Endothelial cell of umbilical vein (primary cell): ENCODE measurements around the gene SLC5A5. TPM values are rescaled to one million over a fixed set of nuclear protein-coding genes. Genes with fewer than 3 reads are reported as not detected.

Experiments
- BruUV-seq: library from RNA; stranded (reverse); fragments of 400-500 nt; replicated peaks from 2 replicates; lab custom pipeline; 2021; lab: Mats Ljungman, UMichigan
- CTCF ChIA-PET: fragments of 300-600, 350-600 bp; sonication (Branson Sonifier 250); formaldehyde crosslinking; loops from one replicate; lab custom pipeline; 2021; ENCODE audit warnings: antibody characterized with exemption, inconsistent platforms; lab: Charles Lee
- POLR2A ChIA-PET: fragments of 300-600, 350-600 bp; sonication (Branson Sonifier 250); formaldehyde crosslinking; loops from one replicate; lab custom pipeline; 2021; ENCODE audit warnings: antibody characterized with exemption, inconsistent platforms; lab: Charles Lee
- DNase-seq: peaks from one replicate; pipeline ENCODE4 v3.0.0-alpha.2; 2011; ENCODE audit warnings: low read depth, low spot score
- FAIRE-seq: peaks from 2 replicates; lab custom pipeline; 2011; peaks lifted over from hg19 to GRCh38; lab: Jason Lieb, UNC
- H2AFZ ChIP-seq: 2 replicates; pipeline ENCODE4 v1.6.0; 2012; ENCODE audit warnings: low read depth, low read length, control low read depth, inconsistent platforms
- H3K27ac ChIP-seq: 2 replicates; pipeline ENCODE4 v1.5.1; 2011; ENCODE audit warnings: low read depth, mild to moderate bottlenecking, control low read depth, low read length, moderate library complexity; ENCODE audit not compliant: insufficient read depth
- H3K27me3 ChIP-seq, 2 experiments: 2 replicates each; pipeline versions ENCODE4 v1.6.0 to v1.6.1; 2011; ENCODE audit warnings: low read length in 2 of 2, mixed read lengths in 1 of 2; ENCODE audit not compliant: control insufficient read depth in 2 of 2, insufficient read depth in 2 of 2
- H3K36me3 ChIP-seq, 2 experiments: 2 replicates in 1 of 2; 3 replicates in 1 of 2; pipeline ENCODE4 v1.5.1; 2011; ENCODE audit warnings: low read length in 2 of 2, mild to moderate bottlenecking in 1 of 2, moderate library complexity in 1 of 2; ENCODE audit not compliant: control insufficient read depth in 2 of 2, insufficient read depth in 2 of 2; ENCODE audit errors: extremely low read depth in 1 of 2
- H3K4me1 ChIP-seq: 3 replicates; pipeline ENCODE4 v1.5.1; 2011; ENCODE audit warnings: mild to moderate bottlenecking, low read length; ENCODE audit not compliant: control insufficient read depth, insufficient read depth; ENCODE audit errors: extremely low read depth
- H3K4me2 ChIP-seq: 2 replicates; pipeline ENCODE4 v1.6.1; 2011; ENCODE audit warnings: low read length, control low read depth, mixed read lengths; ENCODE audit not compliant: insufficient read depth
- H3K4me3 ChIP-seq, 3 experiments: fragments of 200-600 bp in 1 of 3; sonication (generic), shearing (Covaris generic) in 1 of 3; replicated peaks in 1 of 3; 2 replicates each; pipeline ENCODE4 v1.5.1; 2011 to 2016; ENCODE audit warnings: control low read depth in 3 of 3, low read length in 3 of 3, mild to moderate bottlenecking in 2 of 3, inconsistent platforms in 1 of 3, low read depth in 1 of 3, moderate library complexity in 1 of 3; ENCODE audit not compliant: insufficient read depth in 1 of 3
- H3K79me2 ChIP-seq: 2 replicates; pipeline ENCODE4 v1.6.0; 2012; ENCODE audit warnings: low read length, inconsistent platforms; ENCODE audit not compliant: control insufficient read depth, insufficient read depth
- H3K9ac ChIP-seq: replicated peaks from 2 replicates; pipeline ENCODE3; 2011; ENCODE audit warnings: low read length, control low read depth; ENCODE audit not compliant: insufficient read depth; ENCODE audit errors: extremely low read depth
- H3K9me1 ChIP-seq: replicated peaks from 3 replicates; pipeline ENCODE4 v1.6.0; 2011; ENCODE audit warnings: mild to moderate bottlenecking, low read length; ENCODE audit not compliant: control insufficient read depth, insufficient read depth; ENCODE audit errors: extremely low read depth
- H3K9me3 ChIP-seq: replicated peaks from 2 replicates; pipeline ENCODE4 v1.5.1; 2012; ENCODE audit warnings: low read length, inconsistent platforms; ENCODE audit not compliant: control insufficient read depth, insufficient read depth
- H4K20me1 ChIP-seq: replicated peaks from 2 replicates; pipeline ENCODE3; 2011; ENCODE audit warnings: mild to moderate bottlenecking, low read length; ENCODE audit not compliant: control insufficient read depth, insufficient read depth; ENCODE audit errors: extremely low read depth
- EZH2 ChIP-seq: IDR thresholded peaks from 2 replicates; pipeline ENCODE4 v1.6.1; 2012; ENCODE audit warnings: borderline replicate concordance, low read depth, mild to moderate bottlenecking, moderate library complexity, low read length, inconsistent platforms; ENCODE audit not compliant: severe bottlenecking
- FOS ChIP-seq: IDR thresholded peaks from 2 replicates; pipeline ENCODE4 v1.6.1; 2011; ENCODE audit warnings: mild to moderate bottlenecking, low read length, moderate library complexity, borderline replicate concordance; ENCODE audit not compliant: insufficient read depth
- GATA2 ChIP-seq: IDR thresholded peaks from 2 replicates; pipeline ENCODE4 v1.7.0; 2011; ENCODE audit warnings: low read depth, mild to moderate bottlenecking, moderate library complexity, mixed read lengths, low read length; ENCODE audit not compliant: insufficient read length, insufficient read depth
- JUN ChIP-seq: IDR thresholded peaks from 2 replicates; pipeline ENCODE4 v1.6.1; 2011; ENCODE audit warnings: borderline replicate concordance, low read depth; ENCODE audit not compliant: insufficient read length, insufficient read depth
- MAX ChIP-seq: IDR thresholded peaks from 2 replicates; pipeline ENCODE4 v1.6.1; 2011; ENCODE audit not compliant: insufficient read depth, insufficient read length
- MYC ChIP-seq: IDR thresholded peaks from one replicate; pipeline ENCODE4 v1.6.1; 2011; ENCODE audit warnings: mild to moderate bottlenecking, low read depth, low read length
- POLR2A ChIP-seq: IDR thresholded peaks from 2 replicates; pipeline ENCODE4 v1.6.1; 2012; ENCODE audit warnings: low read depth, mild to moderate bottlenecking, control low read depth, low read length
- POLR2AphosphoS5 ChIP-seq: IDR thresholded peaks from 2 replicates; pipeline ENCODE4 v1.6.1; 2012; ENCODE audit warnings: low read depth, mild to moderate bottlenecking, control low read depth, low read length, moderate library complexity; ENCODE audit not compliant: insufficient read depth
- dilution Hi-C: fragments of 300-500 bp; cut with MboI; formaldehyde crosslinking; loops from one replicate; pipeline ENCODE4 v1.15.0; 2019; ENCODE audit warnings: low sequenced_read_pairs; ENCODE audit not compliant: extremely low pct_ligation_motif_present
- intact Hi-C: fragments of 100-400 bp; cut with micrococcal nuclease; formaldehyde crosslinking; loops from one replicate; pipeline ENCODE4 v1.10.0; 2022
- polyA plus RNA-seq, 4 experiments: library from polyadenylated mRNA; depleted of rRNA in 3 of 4; stranded (reverse) in 3 of 4; unstranded in 1 of 4; fragments of >200 nt; gene quantifications; 2 replicates each; pipeline versions ENCODE4 v1.2.1 to v1.2.3, GENCODE V29; 2011 to 2012; ENCODE audit warnings: missing spikeins in 1 of 4
- total RNA-seq: library from RNA; stranded (reverse); gene quantifications from 2 replicates; pipeline ENCODE4 v1.2.3, GENCODE V29; 2021
- TF ChIP-seq, protein P1 (sequence below), 2 donors: IDR thresholded peaks; 1 replicate in 1 of 2; 2 replicates in 1 of 2; pipeline ENCODE4 v1.5.1; 2011; ENCODE audit warnings: low read length in 2 of 2, mild to moderate bottlenecking in 2 of 2, moderate library complexity in 2 of 2, control low read depth in 1 of 2, inconsistent platforms in 1 of 2, low read depth in 1 of 2; ENCODE audit not compliant: insufficient read depth in 1 of 2; ENCODE audit errors: extremely low read depth in 1 of 2

SLC5A5 gene
- total and polyA plus RNA-seq, 2 donors (not counting 3 experiments of a cell fraction or from before 2014, with no cell fraction given) = not detected

- no peak overlapping the region for H3K9ac ChIP-seq
- H3K4me1 ChIP-seq = peaks cover 9% of the 10 kb centered on the region
- H3K4me3 ChIP-seq = no peak overlapping the region
- no peak for FAIRE-seq
- no peaks in the 10 kb centered on the region for H3K79me2 ChIP-seq
- TF ChIP-seq, protein P1, sequence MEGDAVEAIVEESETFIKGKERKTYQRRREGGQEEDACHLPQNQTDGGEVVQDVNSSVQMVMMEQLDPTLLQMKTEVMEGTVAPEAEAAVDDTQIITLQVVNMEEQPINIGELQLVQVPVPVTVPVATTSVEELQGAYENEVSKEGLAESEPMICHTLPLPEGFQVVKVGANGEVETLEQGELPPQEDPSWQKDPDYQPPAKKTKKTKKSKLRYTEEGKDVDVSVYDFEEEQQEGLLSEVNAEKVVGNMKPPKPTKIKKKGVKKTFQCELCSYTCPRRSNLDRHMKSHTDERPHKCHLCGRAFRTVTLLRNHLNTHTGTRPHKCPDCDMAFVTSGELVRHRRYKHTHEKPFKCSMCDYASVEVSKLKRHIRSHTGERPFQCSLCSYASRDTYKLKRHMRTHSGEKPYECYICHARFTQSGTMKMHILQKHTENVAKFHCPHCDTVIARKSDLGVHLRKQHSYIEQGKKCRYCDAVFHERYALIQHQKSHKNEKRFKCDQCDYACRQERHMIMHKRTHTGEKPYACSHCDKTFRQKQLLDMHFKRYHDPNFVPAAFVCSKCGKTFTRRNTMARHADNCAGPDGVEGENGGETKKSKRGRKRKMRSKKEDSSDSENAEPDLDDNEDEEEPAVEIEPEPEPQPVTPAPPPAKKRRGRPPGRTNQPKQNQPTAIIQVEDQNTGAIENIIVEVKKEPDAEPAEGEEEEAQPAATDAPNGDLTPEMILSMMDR (IDR thresholded peaks at IDR 0.05; ENCODE audit: extremely low read depth in 1 of 2, insufficient read depth in 1 of 2, low read depth in 1 of 2, low read length in 2 of 2) = no peak
- TF ChIP-seq JUN (no peak), FOS (no peak), POLR2AphosphoS5 (no peak), POLR2A (no peak), EZH2 (no peak), MYC (no peak), GATA2 (no peak), MAX (no peak)
- H3K27me3 ChIP-seq = no peaks in the 10 kb centered on the region
- no TSS peak for BruUV-seq
- no peak overlapping the region for H3K4me2 ChIP-seq
- no peak for DNase-seq
- H3K9me1 ChIP-seq = no peaks in the 10 kb centered on the region
- no peaks in the 10 kb centered on the region for H3K9me3 ChIP-seq
- H4K20me1 ChIP-seq = no peaks in the 10 kb centered on the region
- H2AFZ ChIP-seq = no peak overlapping the region
- ChIA-PET CTCF (no interaction called here), POLR2A (no interaction called here)
- no peaks in the 10 kb centered on the region for H3K36me3 ChIP-seq
- intact Hi-C loops = no loop called here
- dilution Hi-C loops = no loop called here
- no peak overlapping the region for H3K27ac ChIP-seq
Observed at GRCh38 chr19:17843908-17844490, 27.7 kb upstream of the SLC5A5 start.
